Left colon (tissue), 2 donors: ENCODE measurements around the gene SOS1. TPM values are rescaled to one million over a fixed set of nuclear protein-coding genes. Genes with fewer than 3 reads are reported as not detected.
"Not testable (repeated sequence)": the region's sequence is repeated elsewhere in the genome, so short reads cannot be mapped to it uniquely, and the experiment has no call there.

Experiments
- ATAC-seq: fragments of 200-7000 bp; cut with Tn5 transposase; one replicate; pipeline ENCODE4 v1.9.1; 2020; ENCODE audit warnings: mild to moderate bottlenecking, moderate library complexity
- DNase-seq, 2 donors: peaks; one replicate each; pipeline ENCODE4 v3.0.0-alpha.2; 2020
- intact Hi-C, 2 donors: fragments of 100-400 bp; cut with DNase I in 1 of 2; cut with micrococcal nuclease in 1 of 2; formaldehyde crosslinking; loops; one replicate each; pipeline versions ENCODE4 v1.11.2 to v1.14.0; 2022; cut with DNase I, micrococcal nuclease
- total RNA-seq, 2 donors: library from RNA; stranded (reverse); fragmentation: NEBNext Ultra II Directional; extraction: Animal tissue kit (Norgen Biotek cat#: 25700); gene quantifications; one replicate each; pipeline ENCODE4 v1.2.1, GENCODE V29; 2021
- donor health status: DM: no; HTN: no; CAD: no.
- donor health status: DM: yes; HTN: yes; CAD: no.

The SOS1 gene
- total RNA-seq, 2 donors from 2014 or later, result 30.0 to 31.2 TPM

DNA sequence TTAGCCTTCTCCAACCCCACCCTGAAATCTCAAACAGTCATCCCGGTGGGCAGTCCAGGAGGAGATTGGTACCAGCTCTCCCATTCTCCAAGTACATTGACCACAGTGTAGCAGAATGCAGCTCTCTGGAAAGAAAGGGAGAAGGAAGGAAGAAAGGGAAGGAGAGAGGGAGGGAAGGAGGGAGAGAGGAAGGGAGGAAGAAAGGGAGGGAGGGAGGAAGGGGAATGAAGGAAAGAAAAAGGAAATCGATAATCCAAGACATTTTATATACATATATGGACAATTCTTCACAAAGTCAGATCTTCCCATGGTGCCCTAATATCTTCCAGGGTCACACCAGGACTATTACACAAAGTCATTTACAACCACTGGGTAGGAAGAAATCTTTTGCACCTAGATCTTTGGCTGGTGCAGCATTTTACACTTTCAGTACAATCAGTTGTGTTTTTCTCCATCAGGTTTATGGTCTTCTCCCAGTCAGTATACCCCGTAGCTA is 172.4 kb downstream of the SOS1 start:
- intact Hi-C loops, result loop anchor here in 1 of 2 donors (5.0 kb wide), 1 partner anchor 279 kb away; no protein-coding TSS in a partner anchor
- ATAC-seq, result no peak
- no peak for DNase-seq

GRCh38 chr2:38947241-38948239 is 173.3 kb downstream of the SOS1 start:
- intact Hi-C loops, result loop anchor here in 1 of 2 donors (5.0 kb wide), 1 partner anchor 280 kb away; no protein-coding TSS in a partner anchor
- ATAC-seq, result peak; percentile 88
- peak; percentile 53 to 80 for DNase-seq

- intact Hi-C loops, result loop anchor here in 1 of 2 donors (5.0 kb wide), 1 partner anchor 281 kb away; no protein-coding TSS in a partner anchor
- ATAC-seq, result no peak
- DNase-seq, result no peak
Observed at GRCh38 chr2:38945911-38946310, 174.9 kb downstream of the SOS1 start.

DNA sequence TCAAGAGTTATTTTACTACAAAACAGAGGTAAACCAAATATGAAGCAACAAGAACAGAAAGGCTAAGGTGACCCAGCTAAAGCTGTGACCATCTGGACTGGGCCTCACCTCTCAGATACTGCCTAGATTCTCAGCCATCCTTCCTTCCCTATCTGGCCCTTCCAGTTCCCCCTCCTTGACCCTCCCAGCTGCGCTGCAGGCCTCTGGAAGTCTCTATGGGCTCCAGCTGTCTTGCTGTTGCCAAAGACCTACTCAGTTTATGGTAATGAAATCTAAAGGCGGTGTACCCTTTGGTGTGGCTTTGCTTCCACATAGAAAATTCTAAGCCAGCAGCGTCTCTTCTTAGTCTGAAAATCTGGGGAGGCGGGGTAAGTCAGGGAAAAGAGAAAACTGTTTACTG is 175.5 kb downstream of the SOS1 start:
- intact Hi-C loops, result loop anchor here in 1 of 2 donors (5.0 kb wide), 1 partner anchor 282 kb away; no protein-coding TSS in a partner anchor
- ATAC-seq, result no peak
- no peak for DNase-seq

DNA sequence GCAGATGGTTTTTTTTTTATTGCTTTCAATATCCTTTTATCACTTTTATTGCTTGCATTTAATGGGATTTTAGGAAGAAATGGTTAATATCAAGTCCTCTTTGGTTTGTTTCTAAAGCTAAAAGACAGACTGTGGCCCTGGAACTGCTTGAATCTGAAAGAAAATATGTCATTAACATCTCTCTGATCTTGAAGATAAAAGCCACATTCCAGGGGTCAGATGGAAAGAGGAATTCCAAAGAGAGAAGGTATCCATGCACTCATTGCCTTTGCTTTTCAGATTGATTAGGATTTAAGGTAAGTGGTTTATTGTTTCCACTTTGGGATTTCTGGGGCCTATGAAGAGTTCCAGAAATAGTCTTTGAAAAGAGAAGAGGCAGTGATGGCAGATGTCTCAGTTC is 177.1 kb downstream of the SOS1 start:
- DNase-seq, result no peak
- intact Hi-C loops, result no loop called here
- no peak for ATAC-seq

GRCh38 chr2:38940746-38941145 is 180.1 kb downstream of the SOS1 start:
- intact Hi-C loops, result no loop called here
- DNase-seq (no peak), ATAC-seq (no peak)

- no peak for ATAC-seq
- no peak for DNase-seq
- intact Hi-C loops, result no loop called here
Observed at GRCh38 chr2:38937548-38937947, 183.3 kb downstream of the SOS1 start.

GRCh38 chr2:38936516-38936915 is 184.3 kb downstream of the SOS1 start:
- intact Hi-C loops, ATAC-seq, DNase-seq: not testable (repeated sequence)

DNA sequence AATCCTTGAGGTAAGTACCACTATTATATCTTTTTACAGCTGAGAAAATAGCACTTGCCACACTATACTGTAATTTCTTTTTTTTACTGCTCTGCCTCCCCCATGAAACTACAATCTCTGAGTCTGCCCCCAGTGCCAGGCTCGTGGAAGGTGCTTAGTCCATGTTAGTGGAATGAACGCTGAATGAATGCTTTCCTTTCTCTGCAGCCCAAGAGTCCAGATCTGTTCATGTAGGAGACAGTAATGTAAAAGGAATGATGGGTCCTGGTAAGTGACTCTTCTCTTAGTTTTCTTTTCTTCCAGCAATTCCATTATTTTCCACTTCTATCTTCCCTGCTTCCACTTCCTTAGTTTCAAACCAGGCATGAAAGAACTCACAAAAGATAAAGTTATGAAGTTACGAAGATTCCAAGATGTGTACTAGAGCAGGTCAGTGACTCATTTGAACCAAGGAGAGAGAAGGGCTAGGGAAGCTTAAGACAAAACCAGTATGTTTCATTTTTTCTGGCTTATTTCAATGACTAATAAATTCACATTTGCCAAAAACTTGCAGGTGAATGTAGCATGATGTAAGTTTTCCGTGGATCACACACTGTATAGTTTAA is 185.2 kb downstream of the SOS1 start:
- ATAC-seq (no peak), DNase-seq (no peak)
- intact Hi-C loops, result no loop called here

GRCh38 chr2:38934742-38935141 is 186.1 kb downstream of the SOS1 start:
- DNase-seq (no peak), ATAC-seq (no peak)
- intact Hi-C loops, result no loop called here

DNA sequence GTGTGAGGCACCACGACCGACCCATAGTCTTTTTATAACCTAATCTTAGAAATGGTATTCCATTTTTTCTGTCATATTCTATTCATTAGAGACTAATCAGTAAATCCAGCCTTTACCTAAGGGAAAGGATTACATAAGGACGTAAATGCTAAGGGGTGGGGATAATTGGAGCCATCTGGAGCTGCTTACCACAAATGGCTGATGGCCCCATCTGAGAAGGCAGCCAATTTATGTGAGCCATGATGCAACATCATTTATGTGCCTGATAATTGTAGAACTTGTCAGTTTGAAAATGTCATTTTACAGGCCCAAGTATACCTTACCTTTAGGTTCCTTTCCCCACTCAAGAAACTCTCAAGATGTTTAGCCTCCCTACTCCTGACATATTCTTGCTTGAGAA is 187.2 kb downstream of the SOS1 start:
- DNase-seq (no peak), ATAC-seq (no peak)
- intact Hi-C loops, result no loop called here

DNA sequence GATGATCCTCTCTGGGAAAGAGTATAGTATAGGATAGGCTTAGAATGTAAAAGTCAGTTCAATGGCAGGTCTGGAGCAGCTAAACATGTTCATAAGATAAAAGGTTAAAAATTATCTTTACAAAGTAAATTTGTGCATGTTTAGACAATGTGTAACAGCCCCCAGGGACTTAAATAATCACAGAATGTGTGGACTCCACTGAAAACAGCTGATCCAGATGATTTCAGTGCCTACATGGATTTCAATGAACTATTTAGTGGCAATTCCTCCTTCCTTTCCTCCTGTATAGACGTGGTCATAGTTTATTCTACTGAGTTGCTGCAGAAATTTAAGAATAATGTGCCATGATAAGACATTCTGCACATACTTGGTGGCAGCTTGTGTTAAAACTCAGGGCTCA is 188.3 kb downstream of the SOS1 start:
- DNase-seq (no peak), ATAC-seq (no peak)
- intact Hi-C loops, result no loop called here

Other genes starting within 250 kb of the SOS1 start
- 10 to 100 TPM in 1 of 2 donors, 1 to 10 TPM in 1; 9.6 to 14.1 TPM for gene DHX57, start 245.1 kb downstream of the SOS1 start, total RNA-seq
- gene MORN2, start 245.1 kb downstream of the SOS1 start, total RNA-seq, result 1 to 10 TPM; 8.5 to 9.8 TPM
- under 1 TPM; 0.37 to 0.67 TPM for gene ARHGEF33, start 231.2 kb downstream of the SOS1 start, total RNA-seq
- under 1 TPM in 1 of 2 donors, not detected in 1; 0.78 TPM for gene CDKL4, start 122.9 kb upstream of the SOS1 start, total RNA-seq